ENCODE data around the gene DNAI1.

DNAI1 gene

GRCh38 chr9:34459356-34459755 lies 751 bp downstream of the DNAI1 start:
- no peak for TF ChIP-seq GATA3 (IDR thresholded peaks at IDR 0.05; ENCODE audit: low read depth, low read length)
- TF ChIP-seq GATA2 (IDR thresholded peaks at IDR 0.05; ENCODE audit: low read depth, low read length) = no peak

- TF ChIP-seq GATA3 (IDR thresholded peaks at IDR 0.05; ENCODE audit: low read depth, low read length) = no peak
- no peak for TF ChIP-seq GATA2 (IDR thresholded peaks at IDR 0.05; ENCODE audit: low read depth, low read length)
Measured at GRCh38 chr9:34459941-34460340, 1.3 kb downstream of the DNAI1 start.

- TF ChIP-seq GATA3 (IDR thresholded peaks at IDR 0.05; ENCODE audit: low read depth, low read length) (peak; percentile 67), GATA2 (IDR thresholded peaks at IDR 0.05; ENCODE audit: low read depth, low read length) (peak; percentile 88)
Measured at GRCh38 chr9:34463098-34463900, 4.7 kb downstream of the DNAI1 start.

GRCh38 chr9:34463901-34464232 lies 5.3 kb downstream of the DNAI1 start:
- TF ChIP-seq GATA2 (IDR thresholded peaks at IDR 0.05; ENCODE audit: low read depth, low read length) (peak; percentile 30), GATA3 (IDR thresholded peaks at IDR 0.05; ENCODE audit: low read depth, low read length) (no peak)

GRCh38 chr9:34464571-34464970 lies 6.0 kb downstream of the DNAI1 start:
- no peak for TF ChIP-seq GATA3 (IDR thresholded peaks at IDR 0.05; ENCODE audit: low read depth, low read length)
- TF ChIP-seq GATA2 (IDR thresholded peaks at IDR 0.05; ENCODE audit: low read depth, low read length) = no peak

- TF ChIP-seq GATA3 (IDR thresholded peaks at IDR 0.05; ENCODE audit: low read depth, low read length) = no peak
Measured at GRCh38 chr9:34465468-34465867, 6.9 kb downstream of the DNAI1 start.

- TF ChIP-seq GATA2 (IDR thresholded peaks at IDR 0.05; ENCODE audit: low read depth, low read length) = no peak
- no peak for TF ChIP-seq GATA3 (IDR thresholded peaks at IDR 0.05; ENCODE audit: low read depth, low read length)
Measured at GRCh38 chr9:34475097-34475496, 16.5 kb downstream of the DNAI1 start.

GRCh38 chr9:34477541-34477940 lies 18.9 kb downstream of the DNAI1 start:
- TF ChIP-seq GATA3 (IDR thresholded peaks at IDR 0.05; ENCODE audit: low read depth, low read length) (no peak), GATA2 (IDR thresholded peaks at IDR 0.05; ENCODE audit: low read depth, low read length) (no peak)

- TF ChIP-seq GATA3 (IDR thresholded peaks at IDR 0.05; ENCODE audit: low read depth, low read length) (no peak), GATA2 (IDR thresholded peaks at IDR 0.05; ENCODE audit: low read depth, low read length) (no peak)
Measured at GRCh38 chr9:34479431-34479866, 20.8 kb downstream of the DNAI1 start.

- TF ChIP-seq GATA2 (IDR thresholded peaks at IDR 0.05; ENCODE audit: low read depth, low read length) (no peak), GATA3 (IDR thresholded peaks at IDR 0.05; ENCODE audit: low read depth, low read length) (no peak)
Measured at GRCh38 chr9:34484678-34485077, 26.1 kb downstream of the DNAI1 start.

- TF ChIP-seq GATA2 (IDR thresholded peaks at IDR 0.05; ENCODE audit: low read depth, low read length) (no peak), GATA3 (IDR thresholded peaks at IDR 0.05; ENCODE audit: low read depth, low read length) (no peak)
Measured at GRCh38 chr9:34485822-34486221, 27.2 kb downstream of the DNAI1 start.

GRCh38 chr9:34486572-34486971 lies 28.0 kb downstream of the DNAI1 start:
- no peak for TF ChIP-seq GATA3 (IDR thresholded peaks at IDR 0.05; ENCODE audit: low read depth, low read length)
- TF ChIP-seq GATA2 (IDR thresholded peaks at IDR 0.05; ENCODE audit: low read depth, low read length) = no peak

- no peak for TF ChIP-seq GATA2 (IDR thresholded peaks at IDR 0.05; ENCODE audit: low read depth, low read length)
- no peak for TF ChIP-seq GATA3 (IDR thresholded peaks at IDR 0.05; ENCODE audit: low read depth, low read length)
Measured at GRCh38 chr9:34490360-34490759, 31.8 kb downstream of the DNAI1 start.

- TF ChIP-seq GATA3 (IDR thresholded peaks at IDR 0.05; ENCODE audit: low read depth, low read length) (no peak), GATA2 (IDR thresholded peaks at IDR 0.05; ENCODE audit: low read depth, low read length) (no peak)
Measured at GRCh38 chr9:34490760-34491159, 32.2 kb downstream of the DNAI1 start.

GRCh38 chr9:34491596-34491995 lies 33.0 kb downstream of the DNAI1 start:
- TF ChIP-seq GATA3 (IDR thresholded peaks at IDR 0.05; ENCODE audit: low read depth, low read length) (no peak), GATA2 (IDR thresholded peaks at IDR 0.05; ENCODE audit: low read depth, low read length) (no peak)

- TF ChIP-seq GATA2 (IDR thresholded peaks at IDR 0.05; ENCODE audit: low read depth, low read length) (no peak), GATA3 (IDR thresholded peaks at IDR 0.05; ENCODE audit: low read depth, low read length) (no peak)
Measured at GRCh38 chr9:34492051-34492450, 33.4 kb downstream of the DNAI1 start.
